HG02885 (cell line): ENCODE measurements around the gene ESYT3.
"Not testable (repeated sequence)": the region's sequence is repeated elsewhere in the genome, so short reads cannot be mapped to it uniquely, and the experiment has no call there.

Experiments used
- ATAC-seq: cut with Tn5 transposase; IDR thresholded peaks from one replicate; pipeline ENCODE4 v1.9.1; 2021; ENCODE audit warnings: mild to moderate bottlenecking; ENCODE audit not compliant: unreplicated experiment, poor library complexity

The ESYT3 gene

GRCh38 chr3:138440596-138440995, 6.2 kb downstream of the ESYT3 start:
- ATAC-seq = no peak

GRCh38 chr3:138441256-138441655, 6.8 kb downstream of the ESYT3 start:
- ATAC-seq = no peak

GRCh38 chr3:138441742-138442141, 7.3 kb downstream of the ESYT3 start:
- no peak for ATAC-seq

- ATAC-seq = no peak
Measured at GRCh38 chr3:138442433-138442832, 8.0 kb downstream of the ESYT3 start.

GRCh38 chr3:138443091-138443490, 8.7 kb downstream of the ESYT3 start:
- ATAC-seq = no peak

GRCh38 chr3:138443521-138444503, 9.4 kb downstream of the ESYT3 start:
- no peak for ATAC-seq

- ATAC-seq = no peak
Measured at GRCh38 chr3:138445236-138445635, 10.8 kb downstream of the ESYT3 start.

GRCh38 chr3:138445654-138446053, 11.2 kb downstream of the ESYT3 start:
- no peak for ATAC-seq

- ATAC-seq = no peak
Measured at GRCh38 chr3:138448631-138449030, 14.2 kb downstream of the ESYT3 start.

- ATAC-seq = no peak
Measured at GRCh38 chr3:138449490-138449889, 15.1 kb downstream of the ESYT3 start.

- ATAC-seq = no peak
Measured at GRCh38 chr3:138450181-138450580, 15.8 kb downstream of the ESYT3 start.

GRCh38 chr3:138450704-138451424, 16.4 kb downstream of the ESYT3 start:
- ATAC-seq = no peak

GRCh38 chr3:138451595-138452162, 17.3 kb downstream of the ESYT3 start:
- ATAC-seq = no peak

- ATAC-seq = no peak
Measured at GRCh38 chr3:138452436-138452835, 18.0 kb downstream of the ESYT3 start.

GRCh38 chr3:138453940-138454339, 19.5 kb downstream of the ESYT3 start:
- not testable (repeated sequence) for ATAC-seq

- no peak for ATAC-seq
Measured at GRCh38 chr3:138455801-138456716, 21.6 kb downstream of the ESYT3 start.

GRCh38 chr3:138456961-138457862, 22.8 kb downstream of the ESYT3 start:
- no peak for ATAC-seq

GRCh38 chr3:138457863-138458735, 23.7 kb downstream of the ESYT3 start:
- no peak for ATAC-seq
